GM18909 (cell line): ENCODE results near the gene MOK.

Experiments
- ATAC-seq: cut with Tn5 transposase; IDR thresholded peaks from one replicate; pipeline ENCODE4 v1.9.1; 2021; ENCODE audit warnings: mild to moderate bottlenecking; ENCODE audit not compliant: unreplicated experiment, poor library complexity

MOK gene

DNA sequence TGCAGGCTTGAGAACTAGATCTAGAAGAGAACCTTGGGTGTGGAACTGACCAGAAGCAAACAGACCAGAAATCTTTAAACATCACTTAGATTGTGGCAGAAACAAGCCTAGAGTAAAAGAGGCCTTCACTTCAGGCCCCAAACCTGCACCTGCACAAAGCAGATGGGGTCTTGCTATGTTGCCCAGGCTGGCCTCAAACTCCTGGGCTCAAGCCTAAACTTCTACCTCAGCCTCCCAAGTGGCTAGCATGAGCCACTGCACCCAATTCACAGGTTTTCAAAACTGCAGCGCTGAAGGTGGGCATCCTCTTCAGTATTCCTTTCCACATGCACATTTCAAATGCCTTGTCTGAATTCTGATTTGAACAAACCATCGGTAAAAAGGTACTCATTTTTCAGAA is 19.9 kb downstream of the MOK start:
- no peak for ATAC-seq

DNA sequence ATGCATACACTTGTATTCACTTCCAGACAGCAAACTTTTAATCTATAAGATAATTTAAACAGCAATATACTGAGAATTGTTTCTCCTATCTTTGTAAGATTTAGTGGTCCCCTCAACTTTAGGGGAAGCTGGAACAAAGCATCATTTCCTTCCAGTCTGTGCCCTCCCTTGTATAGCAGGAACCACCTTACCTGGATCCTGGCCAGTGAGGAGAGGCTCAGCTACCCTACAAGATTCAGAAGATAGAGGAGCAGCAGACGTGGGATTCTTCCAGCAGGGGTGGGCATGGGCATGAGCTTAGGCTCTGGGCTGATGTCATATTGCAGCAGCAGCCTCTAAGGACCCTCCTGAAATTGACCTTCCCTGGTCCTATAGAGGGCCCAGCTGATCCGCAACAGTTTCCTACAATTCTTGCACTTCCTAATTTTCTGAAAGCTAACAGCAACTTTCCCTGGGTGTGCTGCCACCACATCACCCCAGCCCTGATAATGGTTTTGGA is 21.3 kb downstream of the MOK start:
- no peak for ATAC-seq

DNA sequence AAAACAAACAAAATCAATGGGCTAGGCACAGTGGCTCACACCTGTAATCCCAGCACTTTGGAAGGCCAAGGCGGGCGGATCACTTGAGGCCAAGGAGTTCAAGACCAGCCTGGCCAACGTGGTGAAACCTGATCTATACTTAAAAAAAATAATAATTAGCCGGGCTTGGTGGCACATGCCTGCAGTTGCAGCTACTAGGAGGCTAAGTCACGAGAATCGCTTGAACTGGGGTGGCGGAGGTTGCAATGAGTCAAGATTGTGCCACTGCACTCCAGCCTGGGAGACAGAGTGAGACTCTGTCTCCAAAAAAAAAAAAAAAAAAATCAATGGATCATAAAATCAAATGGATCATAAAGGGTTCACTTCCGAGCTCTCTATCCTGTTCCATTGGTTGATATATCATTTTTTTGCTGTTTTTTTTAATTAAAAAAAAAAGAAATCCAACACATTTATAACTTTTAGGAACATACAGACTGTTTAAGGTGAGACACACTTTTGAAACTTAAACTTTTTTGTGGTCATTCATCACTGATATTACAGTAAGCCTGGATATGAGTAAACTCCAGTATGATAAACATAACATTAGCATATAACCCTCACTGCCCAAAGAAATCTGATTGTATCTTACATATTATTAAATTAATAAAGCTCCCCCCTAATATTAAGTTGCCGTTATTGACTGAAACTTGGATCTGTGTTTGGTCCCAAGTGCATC is 22.1 kb downstream of the MOK start:
- no peak for ATAC-seq

DNA sequence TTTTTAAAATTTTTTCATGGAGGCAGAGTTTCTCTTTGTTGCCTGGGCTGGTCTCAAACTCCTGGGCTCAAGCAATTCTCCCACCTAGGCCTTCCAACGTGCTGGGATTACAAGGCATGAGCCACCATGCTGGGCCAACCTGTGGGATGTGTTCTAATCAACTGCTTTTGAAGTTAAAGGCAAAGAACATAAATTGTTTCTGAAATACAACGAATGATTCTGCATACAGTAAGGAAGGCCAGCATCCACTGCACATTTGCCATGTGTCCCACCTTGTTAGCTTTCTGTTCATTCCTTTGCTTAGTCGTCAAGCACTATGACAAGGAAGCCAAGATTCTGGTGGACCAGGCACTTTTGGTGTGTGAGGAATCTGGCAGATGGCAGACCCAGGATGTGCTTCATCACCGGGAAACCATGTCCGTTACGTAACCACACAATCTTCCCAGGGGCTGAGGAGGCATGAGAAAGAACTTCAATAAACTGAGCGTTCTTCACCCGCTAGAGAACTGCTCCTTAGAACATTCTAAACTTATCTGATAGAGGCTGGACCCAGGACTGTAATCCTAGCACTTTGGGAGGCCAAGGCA is 24.5 kb downstream of the MOK start:
- no peak for ATAC-seq

DNA sequence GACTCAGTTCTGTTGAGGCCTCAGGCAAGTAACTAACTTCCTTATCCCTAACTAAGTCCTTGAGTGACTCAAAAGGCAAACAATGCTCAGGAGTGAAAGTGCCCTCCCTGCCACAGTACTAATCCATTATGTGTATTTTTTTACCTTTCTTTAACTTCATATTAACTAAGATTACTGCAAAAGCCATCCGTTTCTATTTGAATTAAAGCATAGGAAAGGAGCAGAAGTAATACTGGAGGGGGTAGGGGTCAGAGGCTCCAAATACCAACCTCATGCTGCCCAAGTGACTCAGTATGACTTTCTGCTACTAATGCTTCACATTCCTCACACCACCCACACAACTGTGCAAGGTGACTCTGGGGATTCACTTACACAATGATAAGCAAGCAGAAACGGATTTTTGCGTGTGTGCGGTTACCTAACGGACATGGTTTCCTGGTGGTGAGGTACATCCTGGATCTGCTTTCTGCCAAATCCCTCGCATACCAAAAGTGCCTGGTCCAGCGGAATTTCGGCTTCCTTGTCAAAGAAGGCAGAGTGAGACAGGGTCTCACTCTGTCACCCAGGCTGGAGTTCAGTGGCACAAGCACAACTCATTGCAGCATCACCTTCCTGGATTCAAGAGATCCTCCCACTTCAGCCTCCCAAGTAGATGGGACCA is 25.1 kb downstream of the MOK start:
- ATAC-seq = no peak

DNA sequence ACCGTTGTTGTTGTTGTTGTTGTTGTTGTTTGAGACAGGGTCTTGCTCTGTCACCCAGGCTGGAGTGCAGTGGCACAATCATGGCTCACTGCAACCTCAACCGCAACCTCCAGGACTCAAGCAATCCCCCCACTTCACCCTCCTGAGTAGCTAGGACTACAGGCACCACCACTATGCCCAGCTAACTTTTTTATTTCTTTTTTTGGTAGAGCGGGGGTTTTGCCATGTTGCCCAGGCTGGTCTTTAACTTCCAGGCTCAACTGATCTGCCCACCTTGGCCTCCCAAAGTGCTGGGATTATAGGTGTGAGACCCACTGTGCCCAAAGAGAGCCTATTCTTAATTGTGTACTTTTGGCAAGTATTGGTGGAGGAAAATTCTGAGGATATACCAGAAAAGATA is 25.7 kb downstream of the MOK start:
- ATAC-seq = no peak

DNA sequence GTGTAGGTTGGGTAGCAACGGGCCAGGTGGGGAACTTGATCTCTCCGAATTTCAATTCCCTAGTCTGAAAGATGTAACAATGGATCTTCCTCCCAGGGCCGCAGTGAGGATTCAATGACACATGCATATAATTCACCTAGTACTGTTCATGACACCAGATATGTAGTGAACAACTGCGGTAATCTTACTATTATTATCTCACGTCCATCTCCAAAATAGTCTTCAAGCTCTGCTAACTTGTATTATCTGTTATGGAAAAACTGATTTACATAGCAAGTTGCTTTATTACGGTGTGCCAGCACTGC is 26.4 kb downstream of the MOK start:
- ATAC-seq = no peak

DNA sequence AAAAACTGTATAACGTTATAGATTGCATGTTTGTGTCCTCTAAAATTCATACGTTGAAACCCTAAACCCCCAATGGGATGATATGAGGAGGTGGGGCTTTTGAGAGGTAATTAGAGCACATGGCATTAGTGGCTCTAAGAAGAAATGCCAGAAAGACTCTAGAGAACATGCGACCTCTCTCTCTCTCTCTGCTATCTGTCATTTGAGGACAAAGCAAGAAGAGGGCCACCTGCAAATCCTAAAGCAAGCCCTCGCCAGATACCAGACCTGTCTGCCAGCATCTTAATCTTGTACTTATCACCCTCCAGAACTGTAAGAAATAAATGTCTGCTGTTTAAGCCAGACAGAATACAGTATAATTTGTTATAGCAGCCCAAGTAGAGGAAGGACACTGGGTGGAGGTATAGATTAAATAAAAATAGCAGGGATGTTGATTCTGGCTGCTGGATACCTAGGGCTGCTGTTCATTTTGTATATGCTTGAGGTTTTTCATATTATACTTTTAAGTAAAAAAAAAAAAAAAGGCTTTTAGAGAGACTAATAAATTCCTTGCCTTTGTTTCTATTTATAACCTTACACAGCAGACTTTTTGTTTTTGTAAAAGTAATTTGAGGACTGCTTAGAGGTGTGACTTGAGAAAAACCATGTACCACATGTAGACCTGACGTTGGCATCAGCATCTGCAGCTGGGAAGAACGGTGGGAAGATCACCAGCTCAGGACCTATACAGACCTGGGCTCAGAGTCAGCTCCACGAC is 26.9 kb downstream of the MOK start:
- ATAC-seq = no peak

DNA sequence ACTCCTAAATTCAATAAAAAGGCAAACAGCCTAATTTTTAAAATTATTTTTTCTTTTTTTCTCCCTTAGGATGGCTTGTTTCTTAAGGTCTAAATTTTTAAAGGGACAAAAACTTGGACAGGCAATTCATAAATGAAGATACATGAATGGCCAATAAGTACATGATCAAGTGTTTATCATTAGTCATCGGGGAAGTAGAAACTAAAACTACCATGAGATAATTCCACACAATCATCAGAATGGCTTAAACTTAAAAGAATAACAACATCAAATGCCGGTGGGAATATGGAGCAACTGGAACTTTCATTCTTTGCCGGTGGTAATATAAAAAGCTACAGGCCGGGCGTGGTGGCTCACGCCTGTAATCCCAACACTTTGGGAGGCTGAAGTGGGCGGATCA is 29.1 kb downstream of the MOK start:
- ATAC-seq = no peak

DNA sequence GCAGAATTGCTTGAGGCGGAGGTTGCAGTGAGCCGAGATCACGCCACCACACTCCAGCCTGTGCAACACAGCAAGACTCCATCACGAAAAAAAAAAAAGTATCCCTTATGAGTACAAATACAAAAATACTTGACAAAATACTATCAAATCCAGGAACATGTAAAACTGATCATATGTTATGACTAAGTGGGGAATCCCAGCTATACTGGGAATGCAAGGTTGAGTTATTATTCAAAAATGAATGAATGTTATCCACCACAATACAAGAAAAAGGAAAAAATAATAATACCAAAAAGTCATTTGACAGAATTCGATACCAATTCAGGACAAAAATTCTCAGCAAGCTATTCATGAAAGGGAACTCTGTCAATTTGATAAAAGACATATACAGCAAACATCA is 32.6 kb downstream of the MOK start:
- ATAC-seq = no peak

DNA sequence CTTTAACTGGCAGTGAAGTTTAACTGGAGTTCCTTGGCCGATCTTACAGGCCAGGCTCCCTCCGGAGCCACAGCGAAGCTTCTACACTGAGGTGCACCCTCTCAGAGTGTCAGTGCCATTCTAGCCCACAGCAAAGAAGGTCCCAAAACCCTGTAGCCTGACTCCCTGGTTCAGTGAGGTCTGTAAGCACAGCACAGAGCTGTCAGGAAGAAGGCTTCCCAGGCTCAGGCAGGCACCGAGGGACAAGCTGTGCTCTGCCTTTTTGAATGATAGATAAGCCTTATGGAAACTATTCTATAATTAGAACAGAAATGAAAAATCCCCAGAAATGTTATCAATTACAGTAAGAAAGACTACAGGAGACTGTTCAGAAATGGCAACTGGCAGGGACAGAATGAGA is 40.2 kb downstream of the MOK start:
- no peak for ATAC-seq

DNA sequence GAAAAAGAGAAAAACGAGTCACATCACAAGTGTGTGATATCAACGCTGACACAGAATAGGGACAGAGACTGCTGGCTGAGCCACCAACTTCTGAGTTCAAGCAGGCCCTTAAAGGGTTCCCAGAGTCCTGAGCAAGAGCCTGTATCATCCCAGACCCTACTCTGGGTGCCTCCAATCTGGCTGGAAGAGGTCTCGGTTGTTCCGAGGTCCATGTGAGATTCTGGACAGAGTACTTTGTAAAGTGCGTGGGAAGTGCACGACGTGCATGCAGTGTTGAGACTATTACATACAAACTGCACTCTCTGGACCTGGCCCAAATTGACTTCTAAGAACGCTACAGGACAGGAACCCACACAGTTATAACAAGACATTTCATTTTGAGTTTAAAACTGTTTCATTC is 40.6 kb downstream of the MOK start:
- no peak for ATAC-seq

DNA sequence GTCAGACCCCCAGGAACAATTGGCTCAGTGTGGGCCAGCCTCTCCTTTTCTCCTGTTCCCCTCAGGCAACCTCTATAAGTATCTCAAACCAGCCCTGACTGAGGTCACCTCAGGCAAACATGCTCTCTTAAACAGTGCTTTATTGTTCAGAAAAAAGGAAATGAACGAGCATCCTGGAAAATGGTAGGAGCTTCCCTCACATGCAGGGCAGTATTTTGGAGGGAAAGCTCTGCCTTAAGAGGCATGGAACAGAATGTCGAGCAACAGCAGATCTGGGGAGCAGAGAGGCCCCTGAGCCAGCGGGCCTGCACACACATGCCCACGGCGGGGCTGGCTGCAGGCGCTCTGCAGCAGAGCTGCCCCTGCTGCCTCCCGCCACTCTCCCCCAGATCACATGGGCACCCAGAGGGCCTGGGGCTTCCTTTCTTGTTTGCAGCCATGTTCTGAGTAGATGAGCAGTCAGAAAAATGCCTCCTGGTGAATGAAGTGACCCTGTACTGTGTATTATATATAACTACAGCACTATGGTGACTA is 42.0 kb downstream of the MOK start:
- no peak for ATAC-seq

DNA sequence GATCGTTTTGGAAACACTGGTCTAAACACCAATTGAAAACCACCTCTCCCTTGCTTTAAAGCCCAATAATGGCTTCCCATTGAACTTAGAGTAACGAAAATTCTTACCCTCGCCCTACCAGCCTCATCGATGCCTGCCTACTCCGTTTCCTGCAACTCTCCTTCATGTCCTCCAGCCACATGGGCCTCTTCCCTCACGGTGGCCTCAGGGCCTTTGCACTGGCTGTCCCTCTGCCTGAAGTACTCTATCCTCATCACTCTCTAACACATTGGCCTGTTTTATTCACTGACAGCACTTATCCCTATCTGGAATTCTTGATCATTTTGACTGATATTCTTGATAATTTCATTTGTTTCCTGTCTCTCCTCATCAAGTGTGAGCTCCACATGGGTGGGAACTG is 46.8 kb downstream of the MOK start:
- ATAC-seq = no peak

DNA sequence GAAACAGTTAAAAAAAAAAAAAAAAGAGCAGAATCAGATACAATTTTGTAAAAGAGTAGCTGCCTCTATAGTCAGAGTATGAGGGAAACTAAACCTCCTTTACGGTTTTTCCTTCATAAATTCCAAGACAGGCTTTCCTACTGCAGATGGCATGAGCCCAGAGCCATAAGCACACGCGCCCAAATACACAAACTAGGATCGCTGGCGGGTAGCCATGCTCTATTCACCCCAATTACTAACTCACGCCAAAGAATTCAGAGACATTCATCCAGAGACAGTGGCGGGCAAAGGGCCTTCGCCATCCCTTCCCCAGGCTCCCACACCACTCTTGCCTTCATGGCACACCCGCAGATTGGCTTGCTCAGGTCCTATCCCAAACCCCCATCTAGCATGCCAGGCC is 48.2 kb downstream of the MOK start:
- no peak for ATAC-seq

DNA sequence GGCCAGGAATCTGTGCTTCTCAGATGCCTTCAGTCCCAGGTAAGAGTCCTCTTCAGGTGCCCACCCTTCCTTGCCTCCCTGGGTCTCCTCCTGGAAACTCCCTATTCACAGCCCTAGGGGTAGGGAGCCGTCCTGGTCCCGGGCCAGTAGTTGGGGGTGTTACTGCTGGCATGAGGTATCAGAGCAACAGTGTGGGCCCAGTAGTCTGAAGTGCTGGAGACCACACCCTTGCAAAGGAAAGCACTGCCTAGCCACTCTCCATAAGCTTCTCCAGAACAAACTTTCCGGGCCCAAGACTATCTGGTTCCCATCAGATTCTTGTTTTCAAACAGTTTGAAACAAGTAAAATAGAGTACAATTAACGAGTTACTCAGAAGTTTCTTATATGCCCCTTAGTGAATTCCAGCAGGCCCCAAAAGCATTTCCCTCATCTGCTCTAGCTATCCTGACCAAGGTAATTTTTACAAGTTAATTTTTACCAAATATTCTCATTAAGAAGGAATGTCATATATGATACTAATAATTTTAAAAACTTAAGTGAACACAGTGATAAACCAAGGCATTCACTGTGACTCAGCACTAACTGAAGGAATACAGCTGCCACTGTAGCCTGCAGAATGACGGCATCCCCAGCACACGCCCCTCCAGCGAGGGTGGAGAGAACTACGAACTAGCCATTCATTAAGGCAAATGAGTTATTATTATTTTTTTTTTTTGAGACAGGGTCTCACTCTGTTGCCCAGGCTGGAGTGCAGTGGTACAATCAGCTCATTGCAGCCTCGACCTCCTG is 49.4 kb downstream of the MOK start:
- ATAC-seq = no peak

DNA sequence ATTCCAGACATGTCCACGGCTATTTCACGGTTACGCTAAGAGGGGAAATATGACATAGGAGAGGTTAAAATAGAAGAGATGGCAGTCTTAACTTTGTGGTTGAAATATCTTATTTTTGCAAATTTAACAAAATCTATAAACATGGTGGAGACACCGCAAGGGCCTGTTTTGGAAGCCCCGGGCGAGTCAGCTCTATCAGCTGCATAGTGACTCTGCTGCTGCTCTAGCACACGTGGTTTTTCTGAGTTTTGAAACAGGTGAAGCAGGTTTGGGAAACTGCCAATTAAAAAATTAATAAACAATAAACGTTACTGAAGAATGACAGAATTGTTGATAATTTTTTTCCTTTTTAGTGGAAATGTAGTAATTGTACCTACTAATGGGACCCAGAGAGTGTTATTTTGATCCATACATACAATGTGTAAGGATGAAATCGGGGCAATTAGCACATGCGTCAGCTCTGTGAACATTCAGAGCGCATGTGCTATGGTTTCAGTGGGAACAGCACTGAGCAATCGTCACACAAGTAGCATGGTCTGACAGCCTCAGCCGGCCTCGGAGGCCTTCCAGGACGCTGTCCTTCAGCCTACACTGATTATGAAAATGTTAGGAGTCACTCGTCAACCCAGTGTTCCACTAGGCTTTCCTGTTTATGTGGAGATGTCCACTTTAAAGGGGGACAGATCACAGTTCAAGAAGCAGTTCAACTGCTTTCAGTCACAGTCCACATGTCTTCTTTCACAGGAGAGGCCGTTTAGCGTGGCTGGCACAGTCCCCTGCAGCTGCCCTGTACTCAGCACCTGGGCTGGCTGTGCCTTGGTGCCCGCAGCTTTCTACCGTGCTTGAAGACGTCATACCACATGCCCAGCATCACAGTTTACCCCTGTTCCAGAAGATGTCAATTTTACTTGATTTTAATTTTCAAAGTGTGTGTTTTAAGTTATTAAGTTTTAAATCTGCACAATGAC is 51.8 kb downstream of the MOK start:
- no peak for ATAC-seq

DNA sequence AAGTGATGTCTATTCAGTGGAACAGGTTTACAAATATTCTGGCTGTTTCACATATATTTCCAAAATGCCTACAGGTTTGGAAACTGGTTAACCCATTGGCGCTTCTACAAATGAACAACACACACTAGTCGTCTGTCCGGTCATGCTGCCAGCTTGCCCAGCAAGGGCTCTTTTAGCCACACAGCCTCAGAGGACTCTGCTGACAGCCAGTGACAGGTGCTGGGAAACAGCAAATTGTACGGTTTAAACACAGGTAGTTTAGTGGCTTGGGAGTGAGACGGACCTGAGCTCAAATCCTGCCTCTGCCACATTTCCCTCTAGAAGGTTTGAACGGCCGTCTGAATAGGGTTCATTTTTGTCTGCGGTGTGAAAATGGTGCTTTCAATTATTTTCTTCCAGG is 53.8 kb downstream of the MOK start:
- ATAC-seq = no peak

DNA sequence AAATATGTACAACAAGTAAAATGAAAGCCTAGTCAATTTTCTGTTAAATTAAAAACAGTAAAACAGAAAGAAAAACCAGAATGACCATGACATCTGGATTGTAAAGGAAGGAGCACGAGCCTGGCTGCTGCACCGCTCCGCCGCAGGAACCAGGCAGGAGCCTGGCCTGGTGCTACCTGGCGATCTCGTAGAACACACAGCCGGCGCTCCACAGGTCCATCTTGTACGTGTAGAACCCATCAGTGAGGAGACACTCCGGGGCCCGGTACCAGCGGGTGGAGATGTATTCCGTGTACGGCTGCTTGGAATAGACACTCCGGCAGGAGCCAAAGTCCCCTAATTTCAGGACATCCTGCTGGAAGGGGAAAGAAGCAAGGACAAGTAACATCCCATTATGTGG is 54.3 kb downstream of the MOK start:
- ATAC-seq = no peak
